ENCODE results near the gene PAX2.

Gene PAX2

GRCh38 chr10:100779329-100779728 lies 33.9 kb downstream of the PAX2 start:
- Histone ChIP-seq H3K9me3 (ENCODE audit: insufficient read depth, low read length) (no peaks in the 10 kb centered on the region), H3K79me2 (ENCODE audit: insufficient read depth, low read length) (no peaks in the 10 kb centered on the region), H3K36me3 (ENCODE audit: low read length) (no peaks in the 10 kb centered on the region), H3K27ac (ENCODE audit: low read depth, low read length) (no peak overlapping the region), H3K4me2 (ENCODE audit: low read depth, low read length, poor library complexity, severe bottlenecking) (no peak overlapping the region), H2AFZ (ENCODE audit: low read depth, low read length, severe bottlenecking) (no peak overlapping the region), H3F3A (ENCODE audit: insufficient read depth) (no peaks in the 10 kb centered on the region), H4K20me1 (ENCODE audit: low read depth, low read length) (no peaks in the 10 kb centered on the region), H3K9ac (ENCODE audit: low read length) (no peak overlapping the region), H3K4me3 (ENCODE audit: insufficient read depth, low read length, poor library complexity, severe bottlenecking) (no peak overlapping the region), H3K27me3 (ENCODE audit: low read length) (no peaks in the 10 kb centered on the region), H3K9me2 (replicated peaks; ENCODE audit: insufficient read depth, low read length) (no peaks in the 10 kb centered on the region)
- no peak for TF ChIP-seq CTCF (IDR thresholded peaks at IDR 0.05; ENCODE audit: insufficient read depth, low read length, poor library complexity, severe bottlenecking)
- TF ChIP-seq EZH2phosphoT487 (conservative IDR thresholded peaks at IDR 0.05; ENCODE audit: low read length): no peak

- Histone ChIP-seq H4K20me1 (ENCODE audit: low read depth, low read length) (no peaks in the 10 kb centered on the region), H3F3A (ENCODE audit: insufficient read depth) (no peaks in the 10 kb centered on the region), H3K9me3 (ENCODE audit: insufficient read depth, low read length) (no peaks in the 10 kb centered on the region), H3K27me3 (ENCODE audit: low read length) (no peaks in the 10 kb centered on the region), H2AFZ (ENCODE audit: low read depth, low read length, severe bottlenecking) (no peak overlapping the region), H3K9ac (ENCODE audit: low read length) (no peak overlapping the region), H3K4me3 (ENCODE audit: insufficient read depth, low read length, poor library complexity, severe bottlenecking) (no peak overlapping the region), H3K4me2 (ENCODE audit: low read depth, low read length, poor library complexity, severe bottlenecking) (no peak overlapping the region), H3K9me2 (replicated peaks; ENCODE audit: insufficient read depth, low read length) (no peaks in the 10 kb centered on the region), H3K36me3 (ENCODE audit: low read length) (no peaks in the 10 kb centered on the region), H3K79me2 (ENCODE audit: insufficient read depth, low read length) (no peaks in the 10 kb centered on the region), H3K27ac (ENCODE audit: low read depth, low read length) (no peak overlapping the region)
- TF ChIP-seq CTCF (IDR thresholded peaks at IDR 0.05; ENCODE audit: insufficient read depth, low read length, poor library complexity, severe bottlenecking) (no peak), EZH2phosphoT487 (conservative IDR thresholded peaks at IDR 0.05; ENCODE audit: low read length) (no peak)
Measured at GRCh38 chr10:100780324-100780723, 34.9 kb downstream of the PAX2 start.

GRCh38 chr10:100781145-100781665 lies 35.8 kb downstream of the PAX2 start:
- no peaks in the 10 kb centered on the region for H3K9me3 ChIP-seq (ENCODE audit: insufficient read depth, low read length)
- H3K4me2 ChIP-seq (ENCODE audit: low read depth, low read length, poor library complexity, severe bottlenecking): no peak overlapping the region
- no peak overlapping the region for H3K9ac ChIP-seq (ENCODE audit: low read length)
- TF ChIP-seq EZH2phosphoT487 (conservative IDR thresholded peaks at IDR 0.05; ENCODE audit: low read length) (no peak), CTCF (IDR thresholded peaks at IDR 0.05; ENCODE audit: insufficient read depth, low read length, poor library complexity, severe bottlenecking) (no peak)
- no peak overlapping the region for H3K27ac ChIP-seq (ENCODE audit: low read depth, low read length)
- no peaks in the 10 kb centered on the region for H3K79me2 ChIP-seq (ENCODE audit: insufficient read depth, low read length)
- no peak overlapping the region for H2AFZ ChIP-seq (ENCODE audit: low read depth, low read length, severe bottlenecking)
- no peaks in the 10 kb centered on the region for H3K9me2 ChIP-seq (replicated peaks; ENCODE audit: insufficient read depth, low read length)
- H3K27me3 ChIP-seq (ENCODE audit: low read length): no peaks in the 10 kb centered on the region
- no peaks in the 10 kb centered on the region for H4K20me1 ChIP-seq (ENCODE audit: low read depth, low read length)
- H3K36me3 ChIP-seq (ENCODE audit: low read length): no peaks in the 10 kb centered on the region
- H3F3A ChIP-seq (ENCODE audit: insufficient read depth): no peaks in the 10 kb centered on the region
- H3K4me3 ChIP-seq (ENCODE audit: insufficient read depth, low read length, poor library complexity, severe bottlenecking): no peak overlapping the region
